HepG2 (cell line): ENCODE measurements around the gene ATAD3C. TPM values are rescaled to one million over a fixed set of nuclear protein-coding genes. Genes with fewer than 3 reads are reported as not detected.

Experiments
- HDAC2 ChIP-seq: sonication (generic); formaldehyde crosslinking; IDR thresholded peaks from 2 replicates; pipeline ENCODE4 v1.4.0; 2020; ENCODE audit warnings: missing genetic modification reagents
- LRRFIP1 ChIP-seq: sonication (generic); formaldehyde crosslinking; conservative IDR thresholded peaks from 2 replicates; pipeline ENCODE4 v1.4.0; 2020; ENCODE audit warnings: missing genetic modification reagents
- SIN3A ChIP-seq: IDR thresholded peaks from 2 replicates; pipeline ENCODE4 v1.6.1; 2011; ENCODE audit warnings: low read depth, mild to moderate bottlenecking, control low read depth, low read length, borderline replicate concordance
- SP4 ChIP-seq: sonication (generic); formaldehyde crosslinking; IDR thresholded peaks from 2 replicates; pipeline ENCODE4 v1.8.1; 2023; ENCODE audit warnings: mild to moderate bottlenecking, missing genetic modification reagents
- TGIF2 ChIP-seq: IDR thresholded peaks from 2 replicates; pipeline ENCODE4 v1.6.1; 2016; ENCODE audit warnings: control low read depth, missing compliant biosample characterization
- ZBTB40 ChIP-seq, 2 experiments: fragments of 450-650 bp in 1 of 2; sonication (generic) in 1 of 2; formaldehyde crosslinking in 1 of 2; IDR thresholded peaks; 2 replicates each; pipeline versions ENCODE4 v1.6.1 to v1.8.0; 2016 to 2022; ENCODE audit warnings: antibody characterized with exemption in 1 of 2, mild to moderate bottlenecking in 1 of 2, missing genetic modification reagents in 1 of 2
- ZNF607 ChIP-seq: sonication (generic); formaldehyde crosslinking; IDR thresholded peaks from 2 replicates; pipeline ENCODE4 v1.5.1; 2020; ENCODE audit warnings: missing genetic modification reagents, mild to moderate bottlenecking, borderline replicate concordance
- ZNF646 ChIP-seq: sonication (generic); formaldehyde crosslinking; IDR thresholded peaks from 2 replicates; pipeline ENCODE4 v1.9.0; 2021; ENCODE audit warnings: mild to moderate bottlenecking, missing genetic modification reagents
- ZNF879 ChIP-seq: sonication (generic); formaldehyde crosslinking; IDR thresholded peaks from 2 replicates; pipeline ENCODE4 v1.8.1; 2023; ENCODE audit warnings: missing genetic modification reagents
- polyA plus RNA-seq, 8 experiments: library from polyadenylated mRNA; depleted of rRNA in 3 of 8; stranded (reverse) in 7 of 8; unstranded in 1 of 8; fragments of >200 nt; fragmentation: Illumina TruSeq in 4 of 8; extraction: Trizol in 4 of 8; gene quantifications; 2 replicates each; pipeline versions ENCODE4 v1.2.1 to v1.2.3, GENCODE V29; 2011 to 2016; ENCODE audit warnings: low read depth in 4 of 8, missing spikeins in 1 of 8, mixed read lengths in 1 of 8; ENCODE audit not compliant: insufficient read depth in 1 of 8
- total RNA-seq, 5 experiments: library from RNA; depleted of rRNA; stranded (reverse); fragments of >200 nt; fragmentation: Illumina TruSeq; extraction: Trizol; gene quantifications; 2 replicates each; pipeline ENCODE4 v1.2.3, GENCODE V29; 2016; ENCODE audit warnings: low read depth in 1 of 5

Gene ATAD3C
- total and polyA plus RNA-seq, 2 of the 13 experiments (the other 11 are each of a cell fraction or from before 2014, with no cell fraction given) = 2.4 to 3.2 TPM

GRCh38 chr1:1429671-1430073 lies 19.8 kb upstream of the ATAD3C start (continued):
- TF ChIP-seq ZBTB40 (IDR thresholded peaks at IDR 0.05) = no peak
- peak; percentile 29; the same call in 1 of the 2 replicates for TF ChIP-seq ZBTB40 (CRISPR knock-in tag; IDR thresholded peaks at IDR 0.05)
- TF ChIP-seq SIN3A = peak; percentile 15; the same call in 1 of the 2 replicates
- peak; percentile 49; the same call in 1 of the 2 replicates for TF ChIP-seq HDAC2
- no peak for TF ChIP-seq LRRFIP1 (CRISPR knock-in tag)
- no peak for TF ChIP-seq TGIF2 (CRISPR knock-in tag)
- no peak for TF ChIP-seq ZNF879 (CRISPR knock-in tag)
- TF ChIP-seq SP4 (CRISPR knock-in tag) = no peak
- TF ChIP-seq ZNF646 (CRISPR knock-in tag) = no peak
- TF ChIP-seq ZNF607 (CRISPR knock-in tag) = no peak
